ENCODE data around the gene TMEM176B. TPM values are rescaled to one million over a fixed set of nuclear protein-coding genes. Genes with fewer than 3 reads are reported as not detected.

The TMEM176B gene
- total and polyA plus RNA-seq, 2 donors (not counting 3 experiments of a cell fraction or from before 2014, with no cell fraction given): 0.23 TPM; not detected in 1

GRCh38 chr7:150835702-150836280 is 35.6 kb upstream of the TMEM176B start:
- Histone ChIP-seq H3K4me1 (ENCODE audit: control insufficient read depth, extremely low read depth, insufficient read depth, low read length) (no peaks in the 10 kb centered on the region), H4K20me1 (replicated peaks; ENCODE audit: control insufficient read depth, extremely low read depth, insufficient read depth, low read length) (no peaks in the 10 kb centered on the region), H3K9me1 (replicated peaks; ENCODE audit: control insufficient read depth, extremely low read depth, insufficient read depth, low read length) (no peaks in the 10 kb centered on the region), H3K27me3 (ENCODE audit: control insufficient read depth in 2 of 2, insufficient read depth in 2 of 2, low read length in 2 of 2) (peaks cover 2 to 5% of the 10 kb centered on the region in 2 experiments), H3K36me3 (ENCODE audit: control insufficient read depth in 2 of 2, extremely low read depth in 1 of 2, insufficient read depth in 2 of 2, low read length in 2 of 2) (no peaks in the 10 kb centered on the region), H2AFZ (ENCODE audit: low read depth, low read length) (no peak overlapping the region), H3K9ac (replicated peaks; ENCODE audit: extremely low read depth, insufficient read depth, low read length) (no peak overlapping the region), H3K79me2 (ENCODE audit: control insufficient read depth, insufficient read depth, low read length) (no peaks in the 10 kb centered on the region), H3K27ac (ENCODE audit: insufficient read depth, low read depth, low read length) (no peak overlapping the region), H3K4me2 (ENCODE audit: insufficient read depth, low read length) (no peak overlapping the region), H3K4me3 (replicated peaks in 1 of 3; ENCODE audit: insufficient read depth in 1 of 3, low read depth in 1 of 3, low read length in 3 of 3) (no peak overlapping the region), H3K9me3 (replicated peaks; ENCODE audit: control insufficient read depth, insufficient read depth, low read length) (no peaks in the 10 kb centered on the region)
- no TSS peak for BruUV-seq (replicated peaks)
- CTCF ChIA-PET: interaction anchor here (0.6 to 1.0 kb wide), 2 partner anchors 41 to 124 kb away, joined by 3 to 4 read pairs; no protein-coding TSS in a partner anchor
- POLR2A ChIA-PET: no interaction called here
- FAIRE-seq (no peak), DNase-seq (ENCODE audit: low read depth, low spot score) (no peak)
- TF ChIP-seq POLR2A (IDR thresholded peaks at IDR 0.05; ENCODE audit: low read depth, low read length): no peak
- no peak for TF ChIP-seq JUN (IDR thresholded peaks at IDR 0.05; ENCODE audit: borderline replicate concordance, insufficient read depth, insufficient read length, low read depth)
- TF ChIP-seq, protein P1, sequence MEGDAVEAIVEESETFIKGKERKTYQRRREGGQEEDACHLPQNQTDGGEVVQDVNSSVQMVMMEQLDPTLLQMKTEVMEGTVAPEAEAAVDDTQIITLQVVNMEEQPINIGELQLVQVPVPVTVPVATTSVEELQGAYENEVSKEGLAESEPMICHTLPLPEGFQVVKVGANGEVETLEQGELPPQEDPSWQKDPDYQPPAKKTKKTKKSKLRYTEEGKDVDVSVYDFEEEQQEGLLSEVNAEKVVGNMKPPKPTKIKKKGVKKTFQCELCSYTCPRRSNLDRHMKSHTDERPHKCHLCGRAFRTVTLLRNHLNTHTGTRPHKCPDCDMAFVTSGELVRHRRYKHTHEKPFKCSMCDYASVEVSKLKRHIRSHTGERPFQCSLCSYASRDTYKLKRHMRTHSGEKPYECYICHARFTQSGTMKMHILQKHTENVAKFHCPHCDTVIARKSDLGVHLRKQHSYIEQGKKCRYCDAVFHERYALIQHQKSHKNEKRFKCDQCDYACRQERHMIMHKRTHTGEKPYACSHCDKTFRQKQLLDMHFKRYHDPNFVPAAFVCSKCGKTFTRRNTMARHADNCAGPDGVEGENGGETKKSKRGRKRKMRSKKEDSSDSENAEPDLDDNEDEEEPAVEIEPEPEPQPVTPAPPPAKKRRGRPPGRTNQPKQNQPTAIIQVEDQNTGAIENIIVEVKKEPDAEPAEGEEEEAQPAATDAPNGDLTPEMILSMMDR (IDR thresholded peaks at IDR 0.05; ENCODE audit: extremely low read depth in 1 of 2, insufficient read depth in 1 of 2, low read depth in 1 of 2, low read length in 2 of 2): no peak
- no peak for TF ChIP-seq EZH2 (IDR thresholded peaks at IDR 0.05; ENCODE audit: borderline replicate concordance, low read depth, low read length, severe bottlenecking)
- TF ChIP-seq FOS (IDR thresholded peaks at IDR 0.05; ENCODE audit: borderline replicate concordance, insufficient read depth, low read length): no peak
- TF ChIP-seq, protein P2, sequence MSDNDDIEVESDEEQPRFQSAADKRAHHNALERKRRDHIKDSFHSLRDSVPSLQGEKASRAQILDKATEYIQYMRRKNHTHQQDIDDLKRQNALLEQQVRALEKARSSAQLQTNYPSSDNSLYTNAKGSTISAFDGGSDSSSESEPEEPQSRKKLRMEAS (IDR thresholded peaks at IDR 0.05; ENCODE audit: insufficient read depth, insufficient read length): no peak
- TF ChIP-seq MYC (IDR thresholded peaks at IDR 0.05; ENCODE audit: low read depth, low read length): no peak
- TF ChIP-seq POLR2AphosphoS5 (IDR thresholded peaks at IDR 0.05; ENCODE audit: insufficient read depth, low read depth, low read length): no peak
- TF ChIP-seq GATA2 (IDR thresholded peaks at IDR 0.05; ENCODE audit: insufficient read depth, insufficient read length, low read depth, low read length): no peak
- dilution Hi-C loops (cut with MboI; ENCODE audit: extremely low pct_ligation_motif_present, low sequenced_read_pairs) (no loop called here), intact Hi-C loops (cut with micrococcal nuclease) (no loop called here)
